Activated CD4-positive, CD25-positive, alpha-beta regulatory T cell treated with anti-CD3 and anti-CD28 coated beads, Interleukin-2, amount 50 U/mL, for 16 hours (primary cell): ENCODE data around the gene RNF4.
"Not testable (repeated sequence)": the region's sequence is repeated elsewhere in the genome, so short reads cannot be mapped to it uniquely, and the experiment has no call there.

ENCODE experiments used
- DNase-seq: peaks from one replicate; pipeline ENCODE4 v3.0.0-alpha.2; 2020; ENCODE audit warnings: low read depth, low spot score

RNF4 gene

GRCh38 chr4:2457481-2458295 is 11.2 kb upstream of the RNF4 start:
- no peak for DNase-seq

- DNase-seq = no peak
Measured at GRCh38 chr4:2458546-2459491, 10.1 kb upstream of the RNF4 start.

GRCh38 chr4:2459589-2460349 is 9.1 kb upstream of the RNF4 start:
- DNase-seq = no peak

- DNase-seq = no peak
Measured at GRCh38 chr4:2461246-2461960, 7.5 kb upstream of the RNF4 start.

- no peak for DNase-seq
Measured at GRCh38 chr4:2462218-2462991, 6.5 kb upstream of the RNF4 start.

- DNase-seq = no peak
Measured at GRCh38 chr4:2462992-2463762, 5.7 kb upstream of the RNF4 start.

- DNase-seq = no peak
Measured at GRCh38 chr4:2465032-2465431, 3.9 kb upstream of the RNF4 start.

- DNase-seq = not testable (repeated sequence)
Measured at GRCh38 chr4:2465544-2465943, 3.4 kb upstream of the RNF4 start.

- peak; percentile 50 for DNase-seq
Measured at GRCh38 chr4:2469192-2469984, 482 bp downstream of the RNF4 start.

- no peak for DNase-seq
Measured at GRCh38 chr4:2470791-2471190, 1.9 kb downstream of the RNF4 start.

GRCh38 chr4:2472187-2472586 is 3.3 kb downstream of the RNF4 start:
- no peak for DNase-seq

GRCh38 chr4:2478229-2478628 is 9.3 kb downstream of the RNF4 start:
- no peak for DNase-seq

- DNase-seq = no peak
Measured at GRCh38 chr4:2480649-2481048, 11.7 kb downstream of the RNF4 start.

GRCh38 chr4:2482192-2482591 is 13.3 kb downstream of the RNF4 start:
- DNase-seq = no peak

GRCh38 chr4:2482693-2483092 is 13.8 kb downstream of the RNF4 start:
- no peak for DNase-seq

- DNase-seq = no peak
Measured at GRCh38 chr4:2483237-2483636, 14.3 kb downstream of the RNF4 start.

- DNase-seq = no peak
Measured at GRCh38 chr4:2484185-2484584, 15.3 kb downstream of the RNF4 start.

GRCh38 chr4:2484993-2485392 is 16.1 kb downstream of the RNF4 start:
- peak; percentile 24 for DNase-seq

GRCh38 chr4:2485956-2486355 is 17.1 kb downstream of the RNF4 start:
- DNase-seq = no peak
